ENCODE measurements around the gene RBP3. TPM values are rescaled to one million over a fixed set of nuclear protein-coding genes. Genes with fewer than 3 reads are reported as not detected.

RBP3 gene
- total and polyA plus RNA-seq, 2 donors (not counting 3 experiments of a cell fraction or from before 2014, with no cell fraction given), result not detected

- H3K4me2 ChIP-seq (ENCODE audit: insufficient read depth, low read length), result no peak overlapping the region
- H3K79me2 ChIP-seq (ENCODE audit: control insufficient read depth, insufficient read depth, low read length), result no peaks in the 10 kb centered on the region
- CTCF ChIA-PET, result interaction anchor here (0.9 to 2.2 kb wide), 7 partner anchors 11 to 346 kb away, joined by 3 to 49 read pairs (median 8); no protein-coding TSS in a partner anchor
- BruUV-seq (replicated peaks), result no TSS peak
- no peak overlapping the region for H2AFZ ChIP-seq (ENCODE audit: low read depth, low read length)
- TF ChIP-seq POLR2AphosphoS5 (IDR thresholded peaks at IDR 0.05; ENCODE audit: insufficient read depth, low read depth, low read length) (no peak), POLR2A (IDR thresholded peaks at IDR 0.05; ENCODE audit: low read depth, low read length) (no peak), EZH2 (IDR thresholded peaks at IDR 0.05; ENCODE audit: borderline replicate concordance, low read depth, low read length, severe bottlenecking) (no peak), CTCF (IDR thresholded peaks at IDR 0.05; ENCODE audit: extremely low read depth in 1 of 2, insufficient read depth in 1 of 2, low read depth in 1 of 2, low read length in 2 of 2) (no peak), MAX (IDR thresholded peaks at IDR 0.05; ENCODE audit: insufficient read depth, insufficient read length) (no peak), JUN (IDR thresholded peaks at IDR 0.05; ENCODE audit: borderline replicate concordance, insufficient read depth, insufficient read length, low read depth) (no peak), GATA2 (IDR thresholded peaks at IDR 0.05; ENCODE audit: insufficient read depth, insufficient read length, low read depth, low read length) (no peak)
- H4K20me1 ChIP-seq (replicated peaks; ENCODE audit: control insufficient read depth, extremely low read depth, insufficient read depth, low read length), result no peaks in the 10 kb centered on the region
- H3K27me3 ChIP-seq (ENCODE audit: control insufficient read depth in 2 of 2, insufficient read depth in 2 of 2, low read length in 2 of 2), result peaks cover 0 to 8% of the 10 kb centered on the region in 2 experiments
- H3K9ac ChIP-seq (replicated peaks; ENCODE audit: extremely low read depth, insufficient read depth, low read length), result no peak overlapping the region
- no peak overlapping the region for H3K4me3 ChIP-seq (replicated peaks in 1 of 3; ENCODE audit: insufficient read depth in 1 of 3, low read depth in 1 of 3, low read length in 3 of 3)
- no peaks in the 10 kb centered on the region for H3K9me1 ChIP-seq (replicated peaks; ENCODE audit: control insufficient read depth, extremely low read depth, insufficient read depth, low read length)
- DNase-seq (ENCODE audit: low read depth, low spot score), result no peak
- H3K36me3 ChIP-seq (ENCODE audit: control insufficient read depth in 2 of 2, extremely low read depth in 1 of 2, insufficient read depth in 2 of 2, low read length in 2 of 2), result no peaks in the 10 kb centered on the region
- no peak overlapping the region for H3K27ac ChIP-seq (ENCODE audit: insufficient read depth, low read depth, low read length)
- no peak for FAIRE-seq
- intact Hi-C loops (cut with micrococcal nuclease) (no loop called here), dilution Hi-C loops (cut with MboI; ENCODE audit: extremely low pct_ligation_motif_present, low sequenced_read_pairs) (no loop called here)
- POLR2A ChIA-PET, result no interaction called here
- H3K9me3 ChIP-seq (replicated peaks; ENCODE audit: control insufficient read depth, insufficient read depth, low read length), result no peaks in the 10 kb centered on the region
- H3K4me1 ChIP-seq (ENCODE audit: control insufficient read depth, extremely low read depth, insufficient read depth, low read length), result no peaks in the 10 kb centered on the region
Observed at GRCh38 chr10:47339186-47339735, 8.9 kb upstream of the RBP3 start.

Measured in endothelial cell of umbilical vein (primary cell).